Transverse colon (tissue), 4 donors: ENCODE measurements around the gene CAPN11. TPM values are rescaled to one million over a fixed set of nuclear protein-coding genes. Genes with fewer than 3 reads are reported as not detected.
A peak's percentile ranks its signal among the peaks of the same experiment; 100 is the strongest.

Source experiments
- DNase-seq: peaks from one replicate; pipeline ENCODE4 v3.0.0-alpha.2; 2019
- H3K27ac ChIP-seq, 4 donors: fragments of 200-600 bp; sonication (generic); 2 replicates each; pipeline ENCODE4 v1.5.1; 2016 to 2018; ENCODE audit warnings: inconsistent platforms in 4 of 4
- H3K27me3 ChIP-seq: fragments of 200-600 bp; sonication (generic); 2 replicates; pipeline ENCODE4 v1.5.1; 2017; ENCODE audit warnings: inconsistent platforms
- H3K36me3 ChIP-seq, 4 donors: fragments of 200-600 bp; sonication (generic); 2 replicates each; pipeline ENCODE4 v1.5.1; 2017 to 2019; ENCODE audit warnings: inconsistent platforms in 4 of 4
- H3K4me1 ChIP-seq, 4 donors: fragments of 200-600 bp; sonication (generic); 2 replicates each; pipeline ENCODE4 v1.5.1; 2017 to 2020; ENCODE audit warnings: inconsistent platforms in 4 of 4
- H3K4me3 ChIP-seq, 4 donors: fragments of 200-600 bp; sonication (generic); 1 replicate in 1 of 4; 2 replicates in 3 of 4; pipeline versions ENCODE4 v1.5.1 to v1.6.1; 2017 to 2019; ENCODE audit warnings: inconsistent platforms in 4 of 4
- H3K9me3 ChIP-seq, 2 donors: fragments of 200-600 bp; sonication (generic); 2 replicates each; pipeline ENCODE4 v1.5.1; 2017 to 2019; ENCODE audit warnings: inconsistent platforms in 2 of 2
- CTCF ChIP-seq, 5 experiments: fragments of 200-600 bp in 3 of 5; fragments of 450-650 bp in 2 of 5; sonication (generic) in 3 of 5; IDR thresholded peaks; 1 replicate in 2 of 5; 2 replicates in 3 of 5; pipeline ENCODE4 v1.5.1; 2016 to 2017; ENCODE audit warnings: antibody characterized with exemption in 5 of 5, inconsistent platforms in 3 of 5, mild to moderate bottlenecking in 2 of 5, moderate library complexity in 1 of 5
- EP300 ChIP-seq: sonication (generic); formaldehyde crosslinking; IDR thresholded peaks from one replicate; pipeline ENCODE4 v1.6.1; 2017; ENCODE audit warnings: antibody characterized with exemption, low read depth
- POLR2A ChIP-seq: fragments of 450-650 bp; IDR thresholded peaks from one replicate; pipeline ENCODE4 v1.6.1; 2016; ENCODE audit warnings: antibody characterized with exemption, mild to moderate bottlenecking, moderate library complexity
- POLR2AphosphoS5 ChIP-seq, 3 donors: sonication (generic); formaldehyde crosslinking; IDR thresholded peaks; one replicate each; pipeline ENCODE4 v1.6.1; 2016; ENCODE audit warnings: antibody characterized with exemption in 3 of 3
- WGBS, 2 donors: methylation state at CpG; one replicate each; pipeline ENCODE4 v1.1.5; 2018; ENCODE audit warnings: low coverage in 1 of 2; 5-methylcytosine and 5-hydroxymethylcytosine counted together
- in situ Hi-C, 4 donors: fragments of 200-750 bp; cut with MboI; loops; one replicate each; pipeline versions ENCODE4 v1.15.0 to v1.15.1; 2017; ENCODE audit warnings: low sequenced_read_pairs in 3 of 4, low pct_ligation_motif_present in 1 of 4, low pct_unique_long_range_greater_than_20kb in 1 of 4
- intact Hi-C: fragments of 100-400 bp; cut with DNase I; formaldehyde crosslinking; loops from one replicate; pipeline ENCODE4 v1.15.1; 2023; ENCODE audit warnings: low total_unique reads
- total RNA-seq, 4 donors: library from RNA; depleted of rRNA; stranded (reverse); fragments of >200 nt; gene quantifications; one replicate each; pipeline ENCODE4 v1.1.0, GENCODE V29; 2016

The CAPN11 gene
- total RNA-seq, result 10 to 100 TPM in 1 of 4 donors, 1 to 10 TPM in 2, not detected in 1; 1.6 to 19.8 (median 4.9) TPM

DNA sequence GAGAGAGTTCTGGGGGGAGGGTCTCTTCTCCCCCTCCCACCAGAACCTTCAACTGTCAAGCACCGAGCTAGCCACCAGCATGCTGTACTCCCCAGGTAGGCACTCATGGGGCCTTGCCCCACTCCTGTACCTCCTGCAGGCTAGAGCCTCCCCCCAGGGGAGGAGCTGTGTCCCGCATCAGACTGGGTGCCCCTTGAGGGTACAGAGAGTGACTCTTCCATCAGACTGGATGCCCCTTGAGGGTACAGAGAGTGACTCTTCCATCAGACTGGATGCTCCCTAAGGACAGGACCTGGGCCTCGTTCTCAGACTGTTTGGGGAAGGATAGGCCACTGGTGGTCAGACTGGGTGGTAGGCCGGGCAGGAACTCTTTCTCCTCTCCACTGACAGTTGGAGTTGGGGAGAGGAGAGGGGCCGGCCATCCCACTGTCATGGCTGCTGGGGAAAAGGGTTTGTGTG lies at the start of gene CAPN11:
Gene CAPN11 (plus strand): TSS at position 51 of the 459 bp plus-strand sequence. CDS start 29 bp downstream, at position 80.
- H3K36me3 ChIP-seq, result no peaks in the 10 kb centered on the region
- in situ Hi-C loops, result loop anchor here in 2 of 4 donors (25.0 kb wide), 1 partner anchor 179 kb away; the partner anchor contains the start of gene SPATS1 (in 2 of the 2)
- H3K4me1 ChIP-seq, result peaks cover 0 to 9% (median 3%) of the 10 kb centered on the region in 4 donors
- WGBS, 2 donors, result 88% methylated on average over 5 of the region's 5 CpGs; no CpG with 5 or more reads in 1 of the 2 donors
- no peak within 1 kb of the TSS for H3K4me3 ChIP-seq
- intact Hi-C loops, result no loop called here
- H3K9me3 ChIP-seq, result no peaks in the 10 kb centered on the region
- no peaks in the 10 kb centered on the region for H3K27me3 ChIP-seq
- H3K27ac ChIP-seq, result no peak within 1 kb of the TSS
- no peak for TF ChIP-seq POLR2AphosphoS5 (IDR thresholded peaks at IDR 0.05)
- TF ChIP-seq CTCF (IDR thresholded peaks at IDR 0.05), result no peak
- TF ChIP-seq POLR2A, result no peak
- no peak for TF ChIP-seq EP300
- DNase-seq, result no peak

DNA sequence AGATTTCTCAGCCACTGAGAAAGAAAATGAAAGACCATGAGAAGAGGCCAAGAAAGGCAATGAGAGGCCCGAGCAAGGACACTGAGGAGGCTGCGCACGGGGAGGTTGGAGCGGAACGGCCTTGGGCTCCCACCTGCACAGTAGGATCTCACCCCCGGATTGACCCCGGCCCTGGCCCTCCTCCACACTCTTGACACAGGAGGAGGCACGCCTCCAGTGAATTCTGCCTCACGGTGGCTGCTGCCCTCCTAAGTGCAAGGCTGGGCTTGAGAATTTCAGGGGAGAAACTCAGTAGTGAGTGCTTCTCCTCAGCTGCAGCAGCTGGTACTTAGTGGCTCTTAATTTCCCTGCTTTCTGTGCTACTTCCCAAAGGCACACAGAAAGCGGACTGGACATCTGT lies 49.4 kb upstream of the CAPN11 start:
- H3K27ac ChIP-seq, result no peak overlapping the region
- 92 to 94% methylated on average over 8 to 10 of the region's 10 CpGs for WGBS, 2 donors
- no peaks in the 10 kb centered on the region for H3K9me3 ChIP-seq
- DNase-seq, result no peak
- intact Hi-C loops, result no loop called here
- no peak overlapping the region for H3K4me3 ChIP-seq
- no peaks in the 10 kb centered on the region for H3K27me3 ChIP-seq
- in situ Hi-C loops, result no loop called here
- H3K36me3 ChIP-seq, result peaks cover 0 to 29% (median 9%) of the 10 kb centered on the region in 4 donors
- H3K4me1 ChIP-seq, result peaks cover 0 to 9% (median 3%) of the 10 kb centered on the region in 4 donors
- TF ChIP-seq POLR2AphosphoS5 (IDR thresholded peaks at IDR 0.05), result no peak
- no peak for TF ChIP-seq EP300
- no peak for TF ChIP-seq CTCF (IDR thresholded peaks at IDR 0.05)
- no peak for TF ChIP-seq POLR2A

DNA sequence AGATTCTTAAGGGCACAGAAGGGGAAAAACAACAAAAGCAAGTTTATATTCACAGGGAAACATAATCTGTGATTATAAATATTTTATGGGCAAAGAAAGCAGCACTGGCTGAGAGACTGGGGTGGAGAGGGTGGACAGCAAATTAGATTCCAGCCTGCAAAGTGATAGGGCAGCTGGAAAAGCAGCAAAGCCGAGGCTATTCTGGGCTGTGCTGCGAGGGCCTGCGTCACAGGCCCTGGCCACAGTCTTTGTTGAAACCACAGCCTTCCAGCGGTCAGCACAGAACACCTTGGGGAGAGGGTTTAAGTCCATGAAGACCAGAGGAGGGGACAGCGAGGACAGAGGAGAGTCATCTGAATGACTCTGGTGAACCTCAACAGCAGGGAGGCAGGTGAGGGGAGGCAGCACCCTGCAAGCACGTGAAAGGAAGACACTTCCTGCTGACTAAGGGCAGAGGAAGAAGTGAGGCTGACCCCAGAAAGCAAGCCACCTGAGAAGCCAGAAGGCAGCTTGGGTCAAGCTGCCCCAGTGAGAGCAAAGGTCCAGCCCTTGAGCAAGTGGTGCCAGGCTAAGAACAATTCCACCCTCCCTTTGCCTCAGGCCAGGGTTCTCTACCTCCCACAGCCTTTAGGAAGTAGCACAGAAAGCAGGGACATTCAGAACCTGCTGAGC lies 48.5 kb upstream of the CAPN11 start:
- TF ChIP-seq CTCF (IDR thresholded peaks at IDR 0.05) (no peak), POLR2A (no peak), POLR2AphosphoS5 (IDR thresholded peaks at IDR 0.05) (no peak), EP300 (no peak)
- 73% methylated on average over 6 of the region's 6 CpGs; no CpG with 5 or more reads in 1 of the 2 donors for WGBS, 2 donors
- H3K4me1 ChIP-seq, result peaks cover 0 to 6% (median 3%) of the 10 kb centered on the region in 4 donors
- no peaks in the 10 kb centered on the region for H3K27me3 ChIP-seq
- peaks cover 0 to 35% (median 10%) of the 10 kb centered on the region in 4 donors for H3K36me3 ChIP-seq
- intact Hi-C loops (no loop called here), in situ Hi-C loops (no loop called here)
- no peak for DNase-seq
- no peaks in the 10 kb centered on the region for H3K9me3 ChIP-seq
- no peak overlapping the region for H3K27ac ChIP-seq
- no peak overlapping the region for H3K4me3 ChIP-seq

DNA sequence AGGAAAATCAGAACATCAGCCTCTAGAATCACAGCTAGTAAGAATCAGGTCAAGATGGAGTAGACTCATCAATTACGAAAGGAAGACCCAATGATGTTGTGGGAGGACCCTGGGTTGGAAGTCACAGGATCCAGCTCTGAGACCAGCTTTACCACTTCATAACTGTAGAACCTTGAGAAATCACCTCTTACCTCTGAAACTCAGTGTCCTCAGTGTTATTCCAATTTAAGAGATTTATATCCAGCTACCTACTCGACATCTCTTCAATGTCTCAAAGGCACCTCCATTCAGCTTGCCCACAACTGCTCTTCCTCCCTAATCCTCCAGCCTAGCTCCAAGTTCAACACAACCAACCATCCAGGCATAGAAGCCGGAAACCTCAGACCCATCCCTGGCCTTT lies 47.7 kb upstream of the CAPN11 start:
- intact Hi-C loops, result no loop called here
- peak overlapping the region in 1 of 4 donors; percentile 70 for H3K27ac ChIP-seq
- H3K4me1 ChIP-seq, result peaks cover 0 to 12% (median 4%) of the 10 kb centered on the region in 4 donors
- H3K9me3 ChIP-seq, result no peaks in the 10 kb centered on the region
- 90% methylated on average over 2 to 3 of the region's 3 CpGs for WGBS, 2 donors
- no peak for DNase-seq
- H3K4me3 ChIP-seq, result no peak overlapping the region
- no peaks in the 10 kb centered on the region for H3K27me3 ChIP-seq
- peaks cover 0 to 35% (median 10%) of the 10 kb centered on the region in 4 donors for H3K36me3 ChIP-seq
- in situ Hi-C loops, result no loop called here
- TF ChIP-seq EP300, result no peak
- no peak for TF ChIP-seq POLR2AphosphoS5 (IDR thresholded peaks at IDR 0.05)
- TF ChIP-seq POLR2A, result no peak
- no peak for TF ChIP-seq CTCF (IDR thresholded peaks at IDR 0.05)
